Heart left ventricle (tissue), 16 donors: ENCODE measurements around the gene NOL9. TPM values are rescaled to one million over a fixed set of nuclear protein-coding genes. Genes with fewer than 3 reads are reported as not detected.
"Not testable (repeated sequence)": the region's sequence is repeated elsewhere in the genome, so short reads cannot be mapped to it uniquely, and the experiment has no call there.

Experiments used
- ATAC-seq, 4 donors: fragments of 200-7000 bp; cut with Tn5 transposase; one replicate each; pipeline ENCODE4 v1.9.1; 2020 to 2022; ENCODE audit warnings: moderate library complexity in 4 of 4, mild to moderate bottlenecking in 3 of 4, moderate number of reproducible peaks in 1 of 4
- DNase-seq, 5 donors: peaks; one replicate each; pipeline ENCODE4 v3.0.0-alpha.2; 2020
- H3K27ac ChIP-seq, 12 donors: fragments of 200-600 bp; sonication (generic) in 4 of 12; one replicate each; pipeline versions ENCODE4 v1.5.0 to v1.8.0; 2016 to 2022; ENCODE audit warnings: mild to moderate bottlenecking in 2 of 12
- H3K27me3 ChIP-seq, 9 donors: fragments of 200-600 bp; sonication (generic) in 2 of 9; one replicate each; pipeline versions ENCODE4 v1.5.1 to v1.8.0; 2016 to 2022; ENCODE audit warnings: mild to moderate bottlenecking in 3 of 9
- H3K36me3 ChIP-seq, 9 donors: fragments of 200-600 bp; sonication (generic) in 2 of 9; one replicate each; pipeline versions ENCODE4 v1.5.0 to v1.8.0; 2018 to 2022; ENCODE audit warnings: mild to moderate bottlenecking in 2 of 9
- H3K4me1 ChIP-seq, 12 donors: fragments of 200-600 bp; sonication (generic) in 4 of 12; one replicate each; pipeline versions ENCODE4 v1.5.0 to v1.8.0; 2016 to 2022; ENCODE audit warnings: mild to moderate bottlenecking in 3 of 12
- H3K4me3 ChIP-seq, 12 donors: fragments of 200-600 bp; sonication (generic) in 4 of 12; one replicate each; pipeline versions ENCODE4 v1.5.0 to v1.8.0; 2017 to 2022; ENCODE audit warnings: mild to moderate bottlenecking in 9 of 12, moderate library complexity in 4 of 12
- H3K9me3 ChIP-seq, 12 donors: fragments of 200-600 bp; sonication (generic) in 4 of 12; one replicate each; pipeline versions ENCODE4 v1.5.0 to v1.8.0; 2016 to 2022; ENCODE audit warnings: mild to moderate bottlenecking in 1 of 12
- CTCF ChIP-seq, 12 donors: fragments of 200-600 bp; sonication (generic) in 4 of 12; IDR thresholded peaks; one replicate each; pipeline versions ENCODE4 v1.5.0 to v1.8.0; 2018 to 2022; ENCODE audit warnings: antibody characterized with exemption in 12 of 12, mild to moderate bottlenecking in 5 of 12
- POLR2A ChIP-seq, 2 donors: fragments of 450-650 bp; IDR thresholded peaks; one replicate each; pipeline ENCODE4 v1.6.1; 2017; ENCODE audit warnings: antibody characterized with exemption in 2 of 2, mild to moderate bottlenecking in 2 of 2, moderate library complexity in 2 of 2
- WGBS, 4 donors: extraction: QIAGEN DNeasy Blood & Tissue Kit in 2 of 4; methylation state at CpG; one replicate each; pipeline versions ENCODE4 v1.1.5 to v1.1.7; 2013 to 2018; 5-methylcytosine and 5-hydroxymethylcytosine counted together
- intact Hi-C, 10 donors: fragments of 100-400 bp; cut with DNase I; formaldehyde crosslinking; loops; one replicate each; pipeline versions ENCODE4 v1.11.1 to v1.14.2; 2022
- polyA plus RNA-seq, 2 donors: library from polyadenylated mRNA; stranded (reverse); fragments of 200-250 nt; gene quantifications; one replicate each; pipeline ENCODE4 v1.2.3, GENCODE V29; 2013
- total RNA-seq, 9 donors: library from RNA; depleted of rRNA in 2 of 9; stranded (reverse); fragments of >200 nt in 2 of 9; fragmentation: NEBNext Ultra II Directional in 3 of 9; extraction: Animal tissue kit (Norgen Biotek cat#: 25700) in 3 of 9; gene quantifications; one replicate each; pipeline versions ENCODE4 v1.1.0 to v1.2.4, GENCODE V29; 2016 to 2023
- donor health status: ischemic (EF 13 %, LVEDD 7.1; RV severe dilation, severe dysfunction).
- donor health status: healthy with polysubstance abuse.
- donor health status: DM: no; HTN: yes; CAD: no.
- donor health status: DM: no; HTN: no; CAD: no.
- donor health status: ischemic (EF 25% LVEDD 6.9; RV normal size, moderate dysfunction).
- donor health status: ischemic (EF 25% LVEDD 5.7; RV mildly dilated, moderate dysfunction).
- donor health status: healthy.
- donor health status: DM: yes; HTN: yes; CAD: no.
- donor health status: ischemic (EF 35%, LVEDD 5.7; RV mildly dilated, moderate dysfunction).
- donor health status: nonischemic (EF 11% LVEDD 7.7; RV severe dilation, severe dysfunction).
- donor health status: DM: yes; HTN: yes; CAD: no.
- donor health status: PGD.
- donor health status: ischemic (EF 29% LVEDD 5.4; RV normal size, mild dysfunction).
- donor health status: nonischemic (EF 23%, LVEDD 6.1; RV moderate dilation, normal function).

The NOL9 gene
- total and polyA plus RNA-seq, 11 donors = 5.7 to 20.6 (median 15.4) TPM

- Histone ChIP-seq H3K4me1 (no peaks in the 10 kb centered on the region), H3K27me3 (no peaks in the 10 kb centered on the region), H3K36me3 (no peaks in the 10 kb centered on the region), H3K27ac (no peak overlapping the region), H3K9me3 (no peaks in the 10 kb centered on the region), H3K4me3 (no peak overlapping the region)
- intact Hi-C loops = no loop called here
- ATAC-seq = no peak
- no peak for DNase-seq
- 68 to 77% (median 74%) methylated on average over 5 of the region's 5 CpGs for WGBS, 4 donors
- TF ChIP-seq POLR2A (IDR thresholded peaks at IDR 0.05) (no peak), CTCF (IDR thresholded peaks at IDR 0.05) (no peak)
These were observed 16.7 kb upstream of the NOL9 start for GRCh38 chr1:6570987-6571386.

- 65 to 77% (median 76%) methylated on average over 3 of the region's 3 CpGs for WGBS, 4 donors
- ATAC-seq (no peak), DNase-seq (no peak)
- intact Hi-C loops = no loop called here
- no peak overlapping the region for H3K27ac ChIP-seq
- TF ChIP-seq POLR2A (IDR thresholded peaks at IDR 0.05) (no peak), CTCF (IDR thresholded peaks at IDR 0.05) (no peak)
- H3K4me1 ChIP-seq = no peaks in the 10 kb centered on the region
- no peaks in the 10 kb centered on the region for H3K9me3 ChIP-seq
- H3K36me3 ChIP-seq = no peaks in the 10 kb centered on the region
- no peaks in the 10 kb centered on the region for H3K27me3 ChIP-seq
- H3K4me3 ChIP-seq = no peak overlapping the region
These were observed 15.8 kb upstream of the NOL9 start for GRCh38 chr1:6570100-6570499.

- no peak for DNase-seq
- H3K4me1 ChIP-seq = no peaks in the 10 kb centered on the region
- WGBS, 4 donors = 88 to 94% (median 91%) methylated on average over 11 of the region's 11 CpGs
These were observed 14.7 kb upstream of the NOL9 start for GRCh38 chr1:6569033-6569432.

GRCh38 chr1:6560267-6560666 lies 6.0 kb upstream of the NOL9 start:
- WGBS, 4 donors = 69 to 74% (median 72%) methylated on average over 9 of the region's 9 CpGs

More at GRCh38 chr1:6569033-6569432, 14.7 kb upstream of the NOL9 start:
- no peak for ATAC-seq
- Histone ChIP-seq H3K27me3 (no peaks in the 10 kb centered on the region), H3K9me3 (no peaks in the 10 kb centered on the region), H3K36me3 (no peaks in the 10 kb centered on the region), H3K4me3 (no peak overlapping the region), H3K27ac (no peak overlapping the region)
- TF ChIP-seq CTCF (IDR thresholded peaks at IDR 0.05) = no peak
- no peak for TF ChIP-seq POLR2A (IDR thresholded peaks at IDR 0.05)
- intact Hi-C loops = loop anchor here in 1 of 10 donors (5.0 kb wide), 1 partner anchor 68 kb away; no protein-coding TSS in a partner anchor

GRCh38 chr1:6559161-6559560 lies 4.8 kb upstream of the NOL9 start:
- H3K9me3 ChIP-seq, H3K4me3 ChIP-seq, ATAC-seq, H3K4me1 ChIP-seq, H3K27me3 ChIP-seq, H3K36me3 ChIP-seq, H3K27ac ChIP-seq: not testable (repeated sequence)
- intact Hi-C loops = loop anchor here in 5 of 10 donors (5.0 to 10.0 kb wide), 5 partner anchors 63 to 88 kb away; partner anchors contain the start of gene THAP3 (in 1 of the 5)
- DNase-seq = peak in 1 of 5 donors; percentile 16
- 88 to 94% (median 92%) methylated on average over 11 of the region's 11 CpGs for WGBS, 4 donors

More at GRCh38 chr1:6560267-6560666, 6.0 kb upstream of the NOL9 start:
- ATAC-seq (no peak), DNase-seq (peak in 1 of 5 donors; percentile 13)
- H3K4me3 ChIP-seq = no peak overlapping the region
- TF ChIP-seq CTCF (IDR thresholded peaks at IDR 0.05) (no peak), POLR2A (IDR thresholded peaks at IDR 0.05) (no peak)
- peaks cover 0 to 2% (median 0%) of the 10 kb centered on the region in 12 donors for H3K4me1 ChIP-seq
- H3K27ac ChIP-seq = no peak overlapping the region
- no peaks in the 10 kb centered on the region for H3K27me3 ChIP-seq
- H3K9me3 ChIP-seq = no peaks in the 10 kb centered on the region
- intact Hi-C loops = no loop called here
- H3K36me3 ChIP-seq = no peaks in the 10 kb centered on the region
